OCI-LY7 (cell line): Measurements from ENCODE around the gene PEAK3. TPM values are rescaled to one million over a fixed set of nuclear protein-coding genes. Genes with fewer than 3 reads are reported as not detected.
A peak's percentile ranks its signal among the peaks of the same experiment; 100 is the strongest.

Experiments
- BruUV-seq: library from RNA; stranded (reverse); fragments of 400-500 nt; replicated peaks from 2 replicates; lab custom pipeline; 2021; lab: Mats Ljungman, UMichigan
- CTCF ChIA-PET: fragments of 300-600 bp; sonication (Branson Sonifier 250); formaldehyde crosslinking; loops from one replicate; lab custom pipeline; 2022; ENCODE audit warnings: antibody characterized with exemption; ENCODE audit not compliant: unreplicated experiment; lab: Charles Lee
- POLR2A ChIA-PET: fragments of 300-600 bp; sonication (Branson Sonifier 250); formaldehyde crosslinking; loops from one replicate; lab custom pipeline; 2022; ENCODE audit warnings: antibody characterized with exemption; lab: Charles Lee
- DNase-seq: peaks from one replicate; pipeline ENCODE4 v3.0.0-alpha.2; 2015; ENCODE audit warnings: low spot score
- H2AFZ ChIP-seq: fragments of 200-600 bp; sonication (generic), shearing (Covaris generic); 2 replicates; pipeline ENCODE4 v1.6.1; 2014; ENCODE audit warnings: mild to moderate bottlenecking, antibody characterized with exemption, low read length, moderate library complexity
- H3K27ac ChIP-seq: fragments of 200-600 bp; sonication (generic); 2 replicates; pipeline ENCODE4 v1.5.1; 2014; ENCODE audit warnings: mixed run types, low read depth, mild to moderate bottlenecking, moderate library complexity, low read length, inconsistent platforms; ENCODE audit not compliant: poor library complexity, severe bottlenecking
- H3K36me3 ChIP-seq: fragments of 200-600 bp; sonication (generic); 2 replicates; pipeline ENCODE4 v1.6.1; 2014; ENCODE audit warnings: mild to moderate bottlenecking, antibody characterized with exemption, low read length, moderate library complexity, mixed read lengths; ENCODE audit not compliant: insufficient read depth
- H3K4me1 ChIP-seq: fragments of 200-600 bp; sonication (generic); 2 replicates; pipeline ENCODE4 v1.5.1; 2014; ENCODE audit warnings: mild to moderate bottlenecking, low read length; ENCODE audit not compliant: insufficient read depth, poor library complexity, severe bottlenecking
- H3K4me2 ChIP-seq: fragments of 200-600 bp; sonication (generic); 2 replicates; pipeline ENCODE4 v1.6.1; 2014; ENCODE audit warnings: mild to moderate bottlenecking, low read length
- H3K4me3 ChIP-seq: fragments of 200-600 bp; sonication (generic); 2 replicates; pipeline ENCODE4 v1.5.1; 2014; ENCODE audit warnings: mild to moderate bottlenecking, low read depth, low read length; ENCODE audit not compliant: poor library complexity, severe bottlenecking
- H3K79me2 ChIP-seq: fragments of 200-600 bp; sonication (generic); 2 replicates; pipeline ENCODE4 v1.6.1; 2016; ENCODE audit warnings: low read depth, mild to moderate bottlenecking, low read length, moderate library complexity, mixed read lengths; ENCODE audit not compliant: insufficient read depth
- H3K9me2 ChIP-seq: fragments of 200-600 bp; sonication (generic); 2 replicates; pipeline ENCODE4 v1.6.1; 2016; ENCODE audit warnings: mild to moderate bottlenecking, low read length, mixed read lengths; ENCODE audit not compliant: insufficient read depth
- H3K9me3 ChIP-seq: fragments of 200-600 bp; sonication (generic); 2 replicates; pipeline ENCODE4 v1.6.1; 2014; ENCODE audit warnings: mild to moderate bottlenecking, mixed run types, low read length, mixed read lengths
- H4K20me1 ChIP-seq: fragments of 200-600 bp; sonication (generic); 2 replicates; pipeline ENCODE4 v1.6.1; 2014; ENCODE audit warnings: mild to moderate bottlenecking, antibody characterized with exemption, low read length, moderate library complexity, mixed read lengths; ENCODE audit not compliant: insufficient read depth
- CTCF ChIP-seq: fragments of 200-600 bp; sonication (generic); conservative IDR thresholded peaks from 2 replicates; pipeline ENCODE4 v1.5.1; 2014; ENCODE audit warnings: mild to moderate bottlenecking, antibody characterized with exemption, low read length, moderate library complexity, mixed read lengths
- EZH2phosphoT487 ChIP-seq: fragments of 200-600 bp; sonication (generic); IDR thresholded peaks from 2 replicates; pipeline ENCODE4 v1.6.1; 2018; ENCODE audit warnings: low read depth, borderline replicate concordance, mild to moderate bottlenecking, mixed run types, antibody characterized with exemption, low read length, moderate library complexity, mixed read lengths
- intact Hi-C: fragments of 100-400 bp; cut with micrococcal nuclease; formaldehyde crosslinking; loops from one replicate; pipeline ENCODE4 v1.10.0; 2022; ENCODE audit not compliant: unreplicated experiment
- total RNA-seq, 2 experiments: library from RNA; depleted of rRNA in 1 of 2; stranded (reverse); fragments of >200 nt in 1 of 2; shearing (Covaris generic) in 1 of 2; gene quantifications; 2 replicates each; pipeline ENCODE4 v1.2.3, GENCODE V29; 2014 to 2022

Gene PEAK3
- total RNA-seq, 2 experiments from 2014 or later, result not detected

- POLR2A ChIA-PET, result interaction anchor here (1.3 kb wide), 1 partner anchor 8 kb away, joined by 3 read pairs; no protein-coding TSS in a partner anchor
- no peaks in the 10 kb centered on the region for H4K20me1 ChIP-seq
- H2AFZ ChIP-seq, result no peak overlapping the region
- peaks cover 18% of the 10 kb centered on the region for H3K4me1 ChIP-seq
- BruUV-seq, result no TSS peak
- H3K27ac ChIP-seq, result no peak overlapping the region
- no peaks in the 10 kb centered on the region for H3K79me2 ChIP-seq
- intact Hi-C loops, result loop anchor here (5.0 kb wide), 1 partner anchor 162 kb away; no protein-coding TSS in a partner anchor
- H3K36me3 ChIP-seq, result peaks cover 35% of the 10 kb centered on the region
- H3K9me3 ChIP-seq, result peaks cover 13% of the 10 kb centered on the region
- H3K4me2 ChIP-seq, result no peak overlapping the region
- H3K9me2 ChIP-seq, result no peaks in the 10 kb centered on the region
- DNase-seq, result no peak
- no peak for TF ChIP-seq CTCF
- TF ChIP-seq EZH2phosphoT487, result no peak
- no peak overlapping the region for H3K4me3 ChIP-seq
- CTCF ChIA-PET, result no interaction called here
Measured at GRCh38 chr19:2319551-2319950, 37.6 kb upstream of the PEAK3 start.

GRCh38 chr19:2318923-2319322 lies 36.9 kb upstream of the PEAK3 start:
- ChIA-PET CTCF (interaction anchor here (1.0 kb wide), 1 partner anchor 29 kb away, joined by 9 read pairs; no protein-coding TSS in a partner anchor), POLR2A (interaction anchor here (0.6 to 1.3 kb wide), 4 partner anchors 9 to 301 kb away, joined by 3 to 4 read pairs (median 4); no protein-coding TSS in a partner anchor)
- intact Hi-C loops, result loop anchor here (5.0 kb wide), 1 partner anchor 162 kb away; no protein-coding TSS in a partner anchor
- H3K9me2 ChIP-seq, result no peaks in the 10 kb centered on the region
- no peak overlapping the region; the same call in 1 of the 2 replicates for H2AFZ ChIP-seq
- no peaks in the 10 kb centered on the region for H3K79me2 ChIP-seq
- H3K4me1 ChIP-seq, result peaks cover 18% of the 10 kb centered on the region
- H3K4me3 ChIP-seq, result no peak overlapping the region
- peak overlapping the region; percentile 51 for H3K4me2 ChIP-seq
- peak overlapping the region; percentile 58 for H3K27ac ChIP-seq
- H3K9me3 ChIP-seq, result peaks cover 19% of the 10 kb centered on the region
- no TSS peak for BruUV-seq
- DNase-seq, result no peak
- peaks cover 29% of the 10 kb centered on the region for H3K36me3 ChIP-seq
- TF ChIP-seq CTCF (no peak), EZH2phosphoT487 (no peak)
- H4K20me1 ChIP-seq, result no peaks in the 10 kb centered on the region

- intact Hi-C loops, result loop anchor here (5.0 kb wide), 1 partner anchor 160 kb away; no protein-coding TSS in a partner anchor
- H3K4me1 ChIP-seq, result peaks cover 20% of the 10 kb centered on the region
- no peak overlapping the region for H2AFZ ChIP-seq
- ChIA-PET CTCF (no interaction called here), POLR2A (no interaction called here)
- no peaks in the 10 kb centered on the region for H3K9me2 ChIP-seq
- H3K36me3 ChIP-seq, result peaks cover 20% of the 10 kb centered on the region
- TF ChIP-seq EZH2phosphoT487 (no peak), CTCF (no peak)
- 0 out of 2 replicates have a peak overlapping the region, but pooled peaks have one; percentile 51 for H3K4me2 ChIP-seq
- no peak for DNase-seq
- H3K27ac ChIP-seq, result peak overlapping the region; percentile 58
- no peaks in the 10 kb centered on the region for H4K20me1 ChIP-seq
- H3K79me2 ChIP-seq, result no peaks in the 10 kb centered on the region
- no peak overlapping the region for H3K4me3 ChIP-seq
- no TSS peak for BruUV-seq
- peaks cover 19% of the 10 kb centered on the region for H3K9me3 ChIP-seq
Measured at GRCh38 chr19:2317756-2318155, 35.8 kb upstream of the PEAK3 start.
